ENCODE data around the gene KCNMB1.

The KCNMB1 gene

GRCh38 chr5:170334626-170335025, 54.5 kb downstream of the KCNMB1 start:
- no peaks in the 10 kb centered on the region for H3K9me3 ChIP-seq (ENCODE audit: control insufficient read depth, insufficient read depth, low read length)
- H3K4me2 ChIP-seq (ENCODE audit: low read length) = no peak overlapping the region
- TF ChIP-seq CTCF (IDR thresholded peaks at IDR 0.05; ENCODE audit: low read depth, low read length, poor library complexity, severe bottlenecking) = no peak
- no peak for TF ChIP-seq EZH2phosphoT487 (IDR thresholded peaks at IDR 0.05; ENCODE audit: borderline replicate concordance, low read length)
- H3F3A ChIP-seq (ENCODE audit: control insufficient read depth, insufficient read depth) = no peaks in the 10 kb centered on the region
- no peaks in the 10 kb centered on the region for H3K9me2 ChIP-seq (replicated peaks; ENCODE audit: control insufficient read depth, low read length)
- H3K27me3 ChIP-seq (ENCODE audit: control insufficient read depth, low read length) = peaks cover 4% of the 10 kb centered on the region
- H4K20me1 ChIP-seq (ENCODE audit: control insufficient read depth, insufficient read depth, low read depth, low read length) = no peaks in the 10 kb centered on the region
- H3K36me3 ChIP-seq (ENCODE audit: control insufficient read depth, low read length) = no peaks in the 10 kb centered on the region
- no peak overlapping the region for H3K4me3 ChIP-seq (ENCODE audit: low read length)
- H3K79me2 ChIP-seq (ENCODE audit: control insufficient read depth, low read length) = no peaks in the 10 kb centered on the region
- no peak overlapping the region for H3K27ac ChIP-seq (ENCODE audit: low read depth, low read length)
- H3K4me1 ChIP-seq (ENCODE audit: control insufficient read depth, low read length) = peaks cover 19% of the 10 kb centered on the region

- H3K4me1 ChIP-seq (ENCODE audit: control insufficient read depth, low read length) = peaks cover 19% of the 10 kb centered on the region
- H4K20me1 ChIP-seq (ENCODE audit: control insufficient read depth, insufficient read depth, low read depth, low read length) = no peaks in the 10 kb centered on the region
- no peak overlapping the region for H3K27ac ChIP-seq (ENCODE audit: low read depth, low read length)
- H3K4me2 ChIP-seq (ENCODE audit: low read length) = no peak overlapping the region
- no peaks in the 10 kb centered on the region for H3K36me3 ChIP-seq (ENCODE audit: control insufficient read depth, low read length)
- H3K27me3 ChIP-seq (ENCODE audit: control insufficient read depth, low read length) = peaks cover 12% of the 10 kb centered on the region
- no peaks in the 10 kb centered on the region for H3K79me2 ChIP-seq (ENCODE audit: control insufficient read depth, low read length)
- TF ChIP-seq EZH2phosphoT487 (IDR thresholded peaks at IDR 0.05; ENCODE audit: borderline replicate concordance, low read length) (no peak), CTCF (IDR thresholded peaks at IDR 0.05; ENCODE audit: low read depth, low read length, poor library complexity, severe bottlenecking) (no peak)
- no peaks in the 10 kb centered on the region for H3F3A ChIP-seq (ENCODE audit: control insufficient read depth, insufficient read depth)
- no peak overlapping the region for H3K4me3 ChIP-seq (ENCODE audit: low read length)
- H3K9me2 ChIP-seq (replicated peaks; ENCODE audit: control insufficient read depth, low read length) = no peaks in the 10 kb centered on the region
- H3K9me3 ChIP-seq (ENCODE audit: control insufficient read depth, insufficient read depth, low read length) = no peaks in the 10 kb centered on the region
These were observed 55.8 kb downstream of the KCNMB1 start for GRCh38 chr5:170333161-170333910.

- Histone ChIP-seq H3K27ac (ENCODE audit: low read depth, low read length) (no peak overlapping the region), H3K4me3 (ENCODE audit: low read length) (no peak overlapping the region), H3K4me1 (ENCODE audit: control insufficient read depth, low read length) (peaks cover 25% of the 10 kb centered on the region)
These were observed 57.1 kb downstream of the KCNMB1 start for GRCh38 chr5:170332058-170332457.

More at GRCh38 chr5:170332058-170332457, 57.1 kb downstream of the KCNMB1 start:
- H3K79me2 ChIP-seq (ENCODE audit: control insufficient read depth, low read length) = no peaks in the 10 kb centered on the region
- no peaks in the 10 kb centered on the region for H3F3A ChIP-seq (ENCODE audit: control insufficient read depth, insufficient read depth)
- H3K4me2 ChIP-seq (ENCODE audit: low read length) = no peak overlapping the region
- TF ChIP-seq CTCF (IDR thresholded peaks at IDR 0.05; ENCODE audit: low read depth, low read length, poor library complexity, severe bottlenecking) (no peak), EZH2phosphoT487 (IDR thresholded peaks at IDR 0.05; ENCODE audit: borderline replicate concordance, low read length) (no peak)
- H3K27me3 ChIP-seq (ENCODE audit: control insufficient read depth, low read length) = peaks cover 22% of the 10 kb centered on the region
- no peaks in the 10 kb centered on the region for H3K36me3 ChIP-seq (ENCODE audit: control insufficient read depth, low read length)
- no peaks in the 10 kb centered on the region for H4K20me1 ChIP-seq (ENCODE audit: control insufficient read depth, insufficient read depth, low read depth, low read length)
- no peaks in the 10 kb centered on the region for H3K9me3 ChIP-seq (ENCODE audit: control insufficient read depth, insufficient read depth, low read length)
- no peaks in the 10 kb centered on the region for H3K9me2 ChIP-seq (replicated peaks; ENCODE audit: control insufficient read depth, low read length)
